ENCODE measurements around the gene RHBDL1.
"Not testable (repeated sequence)": the region's sequence is repeated elsewhere in the genome, so short reads cannot be mapped to it uniquely, and the experiment has no call there.

The RHBDL1 gene

DNA sequence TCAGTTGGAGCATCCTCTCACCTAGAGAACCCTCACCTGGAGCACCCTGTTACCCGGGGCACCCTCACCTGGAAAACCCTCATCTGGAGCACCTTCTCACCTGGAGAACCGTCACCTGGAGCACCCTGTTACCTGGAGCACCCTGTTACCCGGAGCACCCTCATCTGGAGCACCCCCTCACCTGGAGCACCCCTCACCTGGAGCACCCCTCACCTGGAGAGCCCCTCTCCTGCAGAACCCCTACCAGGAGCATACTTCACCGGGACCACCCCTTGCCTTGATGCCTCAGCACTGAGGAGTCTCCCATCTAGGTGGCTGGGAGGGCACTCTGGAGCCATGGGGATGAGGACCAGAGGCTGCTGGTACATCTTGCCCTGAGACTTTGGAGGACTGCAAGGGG is 33.5 kb downstream of the RHBDL1 start:
- Histone ChIP-seq H3K27ac (ENCODE audit: low read length) (no peak overlapping the region), H3K9me3 (ENCODE audit: insufficient read depth, low read depth, low read length) (no peaks in the 10 kb centered on the region), H3K27me3 (ENCODE audit: insufficient read depth, low read length) (peaks cover 71% of the 10 kb centered on the region), H3K36me3 (ENCODE audit: insufficient read depth, low read depth, low read length) (no peaks in the 10 kb centered on the region), H3K9ac (ENCODE audit: low read depth, low read length) (no peak overlapping the region), H3K4me1 (ENCODE audit: insufficient read depth, low read length) (no peaks in the 10 kb centered on the region), H3K4me3 (ENCODE audit: low read length) (no peak overlapping the region)

DNA sequence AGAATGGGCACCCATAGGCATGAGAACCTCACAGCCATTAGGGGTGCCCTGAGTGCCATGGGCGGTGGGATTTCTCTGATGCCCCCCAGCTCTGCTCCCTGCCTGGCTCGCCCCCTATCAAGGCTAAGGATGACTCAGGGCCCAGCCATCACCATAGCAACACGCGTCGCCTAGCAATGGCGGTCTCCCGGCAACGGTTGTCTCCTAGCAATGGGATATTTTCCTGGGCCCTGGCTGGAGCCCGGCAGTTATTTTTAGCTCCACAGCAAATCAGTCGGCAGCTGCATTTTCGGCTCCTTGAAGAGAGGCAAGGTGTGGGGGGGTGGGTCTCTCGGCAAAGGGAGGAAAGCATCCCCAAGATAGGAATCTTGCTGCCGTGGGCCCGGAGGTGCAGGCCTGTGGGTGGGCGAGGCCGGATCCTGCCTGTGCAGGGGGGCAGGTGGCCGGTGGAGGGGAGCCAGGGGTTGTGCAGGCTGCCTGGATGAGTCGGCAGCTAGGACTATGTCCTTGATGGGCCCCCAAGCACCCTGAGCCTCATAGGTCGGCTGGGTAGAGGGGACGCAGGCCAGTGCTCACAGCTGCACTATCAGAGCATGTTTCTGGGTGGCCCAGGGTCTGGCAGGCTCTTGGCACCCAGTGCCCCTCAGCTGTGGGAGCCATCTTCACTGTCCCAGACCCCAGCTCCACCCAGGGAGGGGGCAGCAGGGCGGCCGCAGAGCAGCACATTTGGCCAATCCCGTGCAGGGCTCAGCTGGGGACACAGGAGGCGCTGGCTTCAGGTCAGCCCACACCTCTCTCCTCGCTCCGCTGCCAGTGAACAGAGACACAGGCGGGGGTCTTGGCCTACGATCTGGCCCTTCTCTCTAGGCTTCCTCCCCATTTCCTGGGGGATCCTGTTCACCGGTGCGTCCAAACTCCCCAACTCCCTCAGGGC is 34.4 kb downstream of the RHBDL1 start:
- H3K4me3 ChIP-seq (ENCODE audit: low read length): no peak overlapping the region
- no peak overlapping the region for H3K27ac ChIP-seq (ENCODE audit: low read length)
- H3K27me3 ChIP-seq (ENCODE audit: insufficient read depth, low read length): peaks cover 70% of the 10 kb centered on the region
- no peaks in the 10 kb centered on the region for H3K9me3 ChIP-seq (ENCODE audit: insufficient read depth, low read depth, low read length)
- no peaks in the 10 kb centered on the region for H3K4me1 ChIP-seq (ENCODE audit: insufficient read depth, low read length)
- no peaks in the 10 kb centered on the region for H3K36me3 ChIP-seq (ENCODE audit: insufficient read depth, low read depth, low read length)
- no peak overlapping the region for H3K9ac ChIP-seq (ENCODE audit: low read depth, low read length)

DNA sequence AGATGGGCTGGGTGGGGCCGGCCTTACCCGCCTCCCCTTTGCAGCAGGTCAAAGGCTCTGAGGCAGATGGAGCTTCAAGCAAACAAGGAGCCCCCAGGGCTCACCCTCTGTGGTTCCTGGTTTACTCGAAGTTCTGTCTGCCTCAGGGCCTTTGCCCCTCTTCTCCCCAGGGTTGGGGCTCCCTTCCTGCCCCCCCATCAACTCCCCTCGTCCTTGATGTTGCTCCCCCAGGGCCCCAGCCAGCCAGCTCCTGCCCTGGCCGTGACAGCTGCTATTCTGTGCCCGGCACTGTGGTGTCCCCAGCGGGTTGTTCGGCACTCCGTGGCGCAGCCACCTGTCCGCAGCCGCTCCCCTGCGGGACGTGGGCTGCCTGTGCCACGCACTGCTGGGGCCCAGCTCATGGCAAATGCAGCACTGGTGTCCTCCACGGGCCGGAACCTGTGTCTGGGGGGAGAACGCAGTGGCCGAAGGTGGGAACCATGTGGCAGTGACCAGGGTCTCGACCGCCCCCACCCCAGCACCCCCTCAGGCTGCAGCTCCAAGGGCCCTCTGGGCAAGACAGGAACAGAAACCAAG is 35.1 kb downstream of the RHBDL1 start:
- H3K36me3 ChIP-seq (ENCODE audit: insufficient read depth, low read depth, low read length): no peaks in the 10 kb centered on the region
- no peak overlapping the region for H3K4me3 ChIP-seq (ENCODE audit: low read length)
- no peak overlapping the region for H3K27ac ChIP-seq (ENCODE audit: low read length)
- no peaks in the 10 kb centered on the region for H3K9me3 ChIP-seq (ENCODE audit: insufficient read depth, low read depth, low read length)
- H3K4me1 ChIP-seq (ENCODE audit: insufficient read depth, low read length): no peaks in the 10 kb centered on the region
- H3K9ac ChIP-seq (ENCODE audit: low read depth, low read length): no peak overlapping the region
- H3K27me3 ChIP-seq (ENCODE audit: insufficient read depth, low read length): peaks cover 71% of the 10 kb centered on the region

DNA sequence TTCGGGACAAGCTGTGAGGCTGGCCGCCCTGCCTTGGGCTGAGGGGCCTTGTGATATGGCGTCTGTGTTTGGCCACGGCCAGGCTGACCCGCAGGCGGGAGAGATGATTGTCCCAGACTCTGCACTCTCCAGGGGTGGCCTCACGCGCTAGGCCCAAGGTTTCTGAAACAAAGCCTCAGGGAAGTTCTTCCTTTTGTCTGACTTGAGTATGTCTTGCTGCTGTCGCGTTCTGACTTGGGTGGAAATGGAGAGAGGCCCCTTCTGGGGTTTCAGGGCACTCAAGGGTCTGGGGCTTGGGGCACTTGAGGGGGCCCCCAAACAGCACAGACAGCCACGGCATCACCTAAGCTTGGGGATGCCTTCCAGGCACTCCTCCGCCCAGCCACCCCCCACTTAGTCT is 35.6 kb downstream of the RHBDL1 start:
- peaks cover 74% of the 10 kb centered on the region for H3K27me3 ChIP-seq (ENCODE audit: insufficient read depth, low read length)
- H3K9me3 ChIP-seq (ENCODE audit: insufficient read depth, low read depth, low read length): no peaks in the 10 kb centered on the region
- H3K36me3 ChIP-seq (ENCODE audit: insufficient read depth, low read depth, low read length): no peaks in the 10 kb centered on the region
- H3K9ac ChIP-seq (ENCODE audit: low read depth, low read length): no peak overlapping the region
- H3K4me3 ChIP-seq (ENCODE audit: low read length): no peak overlapping the region
- H3K27ac ChIP-seq (ENCODE audit: low read length): no peak overlapping the region
- H3K4me1 ChIP-seq (ENCODE audit: insufficient read depth, low read length): peaks cover 2% of the 10 kb centered on the region; the same call in 1 of the 2 replicates

DNA sequence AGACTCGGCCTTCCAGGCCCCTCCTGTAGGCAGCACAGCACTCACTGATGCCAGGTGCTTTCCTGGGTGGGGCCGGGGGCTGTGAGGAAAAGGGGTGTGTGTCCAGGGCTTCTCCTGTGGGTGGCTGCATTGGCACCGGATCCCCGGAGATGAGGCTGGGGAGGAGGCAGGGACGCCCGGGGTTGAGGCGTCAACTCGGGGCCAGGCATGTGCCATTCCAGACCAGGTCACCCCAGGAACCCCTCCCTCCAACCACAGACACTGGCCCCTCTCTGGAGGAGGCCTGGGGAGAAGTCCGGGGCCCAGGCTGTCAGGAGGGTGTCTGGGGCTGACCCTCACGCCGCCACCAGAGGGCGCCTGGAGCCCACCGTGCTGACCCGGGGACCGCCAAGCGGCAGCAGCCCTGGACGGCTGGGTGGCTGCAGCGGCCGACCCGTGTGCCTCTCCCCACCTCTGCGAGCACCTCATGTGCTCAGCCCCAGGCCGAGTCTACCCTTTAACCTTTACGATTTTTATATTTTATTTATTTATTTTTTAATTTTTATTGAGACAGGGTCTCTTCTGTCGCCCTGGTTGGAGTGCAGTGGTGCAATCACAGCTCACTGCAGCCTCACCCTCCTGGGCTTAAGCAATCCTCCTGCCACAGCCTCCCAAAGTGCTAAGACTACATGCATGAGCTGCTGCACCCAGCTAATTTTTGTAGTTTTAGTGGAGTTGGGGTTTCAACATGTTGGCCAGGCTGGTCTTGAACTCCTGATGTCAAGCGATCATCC is 36.3 kb downstream of the RHBDL1 start:
- H3K27ac ChIP-seq (ENCODE audit: low read length): no peak overlapping the region
- no peak overlapping the region for H3K4me3 ChIP-seq (ENCODE audit: low read length)
- peaks cover 3% of the 10 kb centered on the region; the same call in 1 of the 2 replicates for H3K4me1 ChIP-seq (ENCODE audit: insufficient read depth, low read length)
- no peaks in the 10 kb centered on the region for H3K36me3 ChIP-seq (ENCODE audit: insufficient read depth, low read depth, low read length)
- H3K9ac ChIP-seq (ENCODE audit: low read depth, low read length): no peak overlapping the region
- H3K27me3 ChIP-seq (ENCODE audit: insufficient read depth, low read length): peaks cover 74% of the 10 kb centered on the region
- no peaks in the 10 kb centered on the region for H3K9me3 ChIP-seq (ENCODE audit: insufficient read depth, low read depth, low read length)

DNA sequence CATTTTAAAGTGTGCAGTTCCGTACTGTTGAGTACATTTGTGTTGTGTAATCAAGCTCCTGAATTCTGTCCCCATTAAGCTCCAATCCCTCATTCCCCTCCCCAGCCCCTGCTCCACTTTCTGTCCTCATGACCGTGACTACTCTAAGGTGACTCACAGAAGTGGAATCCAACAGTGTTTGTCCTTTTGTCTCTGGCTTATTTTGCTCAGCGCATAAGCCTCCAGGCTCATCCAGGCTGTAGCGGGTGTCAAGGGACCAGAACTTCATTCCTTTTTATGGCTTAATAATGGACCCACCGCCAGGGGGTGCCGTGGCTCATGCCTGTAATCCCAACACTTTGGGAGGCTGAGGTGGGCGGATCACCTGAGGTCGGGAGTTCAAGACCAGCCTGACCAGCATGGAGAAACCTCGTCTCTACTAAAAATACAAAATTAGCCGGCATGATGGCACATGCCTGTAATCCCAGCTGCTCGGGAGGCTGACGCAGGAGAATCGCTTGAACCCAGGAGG is 37.3 kb downstream of the RHBDL1 start:
- not testable (repeated sequence) for H3K36me3 ChIP-seq (ENCODE audit: insufficient read depth, low read depth, low read length); H3K9me3 ChIP-seq (ENCODE audit: insufficient read depth, low read depth, low read length); H3K4me1 ChIP-seq (ENCODE audit: insufficient read depth, low read length); H3K4me3 ChIP-seq (ENCODE audit: low read length); H3K27ac ChIP-seq (ENCODE audit: low read length); H3K9ac ChIP-seq (ENCODE audit: low read depth, low read length)
- H3K27me3 ChIP-seq (ENCODE audit: insufficient read depth, low read length): peaks cover 73% of the 10 kb centered on the region

DNA sequence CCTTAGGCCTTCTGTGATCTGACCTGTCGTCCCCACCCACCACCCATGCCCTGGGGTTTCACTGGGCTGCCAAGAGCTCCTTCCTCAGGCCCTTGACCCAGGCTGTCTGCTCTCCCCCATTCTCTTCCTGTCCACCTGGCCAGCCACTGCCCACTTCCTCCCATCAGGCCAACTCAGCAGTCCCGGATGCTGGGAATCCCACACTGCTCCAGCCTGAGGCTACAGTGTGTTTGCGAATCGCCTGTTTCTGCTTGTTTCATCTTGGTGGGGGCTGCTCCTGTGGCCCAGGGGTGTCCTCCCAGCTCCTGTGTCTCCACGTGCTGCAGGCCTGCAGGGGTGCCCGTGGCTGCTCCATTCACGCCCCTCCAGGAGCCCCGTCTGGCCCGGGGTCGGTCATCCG is 38.6 kb downstream of the RHBDL1 start:
- peaks cover 72% of the 10 kb centered on the region for H3K27me3 ChIP-seq (ENCODE audit: insufficient read depth, low read length)
- no peak overlapping the region for H3K27ac ChIP-seq (ENCODE audit: low read length)
- no peaks in the 10 kb centered on the region for H3K9me3 ChIP-seq (ENCODE audit: insufficient read depth, low read depth, low read length)
- no peak overlapping the region for H3K9ac ChIP-seq (ENCODE audit: low read depth, low read length)
- no peaks in the 10 kb centered on the region for H3K36me3 ChIP-seq (ENCODE audit: insufficient read depth, low read depth, low read length)
- H3K4me1 ChIP-seq (ENCODE audit: insufficient read depth, low read length): peaks cover 3% of the 10 kb centered on the region; the same call in 1 of the 2 replicates
- H3K4me3 ChIP-seq (ENCODE audit: low read length): no peak overlapping the region

DNA sequence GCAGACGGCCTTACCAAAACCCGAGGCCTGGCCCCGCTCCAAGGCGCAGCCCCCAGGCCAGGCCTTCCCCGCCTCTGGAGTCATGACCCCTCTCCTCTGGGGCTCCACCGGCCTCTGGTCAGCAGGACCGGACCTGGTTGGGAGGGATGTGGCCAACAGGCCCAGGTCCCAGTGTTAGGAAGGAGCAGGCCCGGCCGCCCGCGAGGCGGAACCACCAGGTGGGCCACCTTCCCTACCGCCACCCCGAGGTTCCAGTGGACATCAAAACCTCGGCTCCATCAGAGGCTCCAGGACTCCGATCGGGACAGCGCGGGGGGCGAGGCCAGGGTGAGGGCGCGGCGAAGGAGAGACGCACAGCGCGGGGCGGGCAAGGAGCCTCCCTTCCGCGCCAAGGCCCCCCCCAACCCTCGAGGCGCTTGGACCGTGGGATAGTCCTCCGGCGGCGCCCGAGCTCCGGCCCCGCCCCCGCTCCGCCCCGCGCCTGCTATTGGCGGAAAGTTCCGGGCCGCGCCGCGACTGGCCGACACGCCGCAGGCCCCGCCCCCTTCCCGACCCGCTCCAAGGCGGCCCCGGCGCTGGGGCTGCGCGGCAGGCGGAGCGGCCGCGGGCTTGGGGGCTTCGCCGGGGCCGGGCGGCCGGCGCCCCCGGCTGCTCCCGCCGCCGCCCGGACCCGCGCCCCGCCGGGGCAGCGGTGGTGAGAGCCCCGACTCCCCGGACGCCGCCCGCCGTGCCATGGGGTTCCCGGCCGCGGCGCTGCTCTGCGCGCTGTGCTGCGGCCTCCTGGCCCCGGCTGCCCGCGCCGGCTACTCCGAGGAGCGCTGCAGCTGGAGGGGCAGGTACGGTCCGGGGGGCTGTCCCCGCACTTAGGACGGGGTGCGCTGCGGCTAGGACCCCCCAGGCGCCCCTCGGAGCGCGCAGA is 39.3 kb downstream of the RHBDL1 start, which contains the start of gene METRN:
TSS of gene METRN (plus strand) at position 561 of the 919 bp plus-strand sequence. CDS start at position 733, 172 bp downstream.
- peak within 1 kb of the TSS; percentile 56; the same call in 1 of the 2 replicates for H3K4me3 ChIP-seq (ENCODE audit: low read length)

DNA sequence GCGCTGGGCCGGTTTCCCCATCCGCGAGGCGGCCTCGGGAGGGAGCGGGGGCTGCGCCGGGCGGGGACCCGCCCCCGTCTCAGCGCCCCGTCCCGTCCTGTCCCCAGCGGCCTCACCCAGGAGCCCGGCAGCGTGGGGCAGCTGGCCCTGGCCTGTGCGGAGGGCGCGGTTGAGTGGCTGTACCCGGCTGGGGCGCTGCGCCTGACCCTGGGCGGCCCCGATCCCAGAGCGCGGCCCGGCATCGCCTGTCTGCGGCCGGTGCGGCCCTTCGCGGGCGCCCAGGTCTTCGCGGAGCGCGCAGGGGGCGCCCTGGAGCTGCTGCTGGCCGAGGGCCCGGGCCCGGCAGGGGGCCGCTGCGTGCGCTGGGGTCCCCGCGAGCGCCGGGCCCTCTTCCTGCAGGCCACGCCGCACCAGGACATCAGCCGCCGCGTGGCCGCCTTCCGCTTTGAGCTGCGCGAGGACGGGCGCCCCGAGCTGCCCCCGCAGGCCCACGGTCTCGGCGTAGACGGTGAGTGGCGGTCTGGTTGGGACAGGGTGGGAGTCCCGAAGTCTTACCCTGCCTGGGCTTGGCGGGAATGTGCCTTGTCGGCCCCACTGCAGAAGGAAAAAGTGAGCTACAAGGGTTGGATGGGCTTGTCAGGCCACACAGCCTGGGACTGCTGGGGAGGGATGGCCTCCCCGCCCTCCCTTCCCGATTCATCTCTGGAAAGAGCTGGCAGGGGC is 40.2 kb downstream of the RHBDL1 start:
- Histone ChIP-seq H3K9me3 (ENCODE audit: insufficient read depth, low read depth, low read length) (no peaks in the 10 kb centered on the region), H3K9ac (ENCODE audit: low read depth, low read length) (no peak overlapping the region), H3K4me1 (ENCODE audit: insufficient read depth, low read length) (peaks cover 3% of the 10 kb centered on the region; the same call in 1 of the 2 replicates), H3K4me3 (ENCODE audit: low read length) (peak overlapping the region; percentile 56; the same call in 1 of the 2 replicates), H3K27ac (ENCODE audit: low read length) (no peak overlapping the region), H3K36me3 (ENCODE audit: insufficient read depth, low read depth, low read length) (no peaks in the 10 kb centered on the region), H3K27me3 (ENCODE audit: insufficient read depth, low read length) (peaks cover 63% of the 10 kb centered on the region)

More for the DNA sequence above, 39.3 kb downstream of the RHBDL1 start, which contains the start of gene METRN:
- H3K36me3 ChIP-seq (ENCODE audit: insufficient read depth, low read depth, low read length): no peaks in the 10 kb centered on the region
- no peak within 1 kb of the TSS for H3K27ac ChIP-seq (ENCODE audit: low read length)
- no peak within 1 kb of the TSS for H3K9ac ChIP-seq (ENCODE audit: low read depth, low read length)
- peaks cover 3% of the 10 kb centered on the region; the same call in 1 of the 2 replicates for H3K4me1 ChIP-seq (ENCODE audit: insufficient read depth, low read length)
- peaks cover 71% of the 10 kb centered on the region for H3K27me3 ChIP-seq (ENCODE audit: insufficient read depth, low read length)
- no peaks in the 10 kb centered on the region for H3K9me3 ChIP-seq (ENCODE audit: insufficient read depth, low read depth, low read length)

DNA sequence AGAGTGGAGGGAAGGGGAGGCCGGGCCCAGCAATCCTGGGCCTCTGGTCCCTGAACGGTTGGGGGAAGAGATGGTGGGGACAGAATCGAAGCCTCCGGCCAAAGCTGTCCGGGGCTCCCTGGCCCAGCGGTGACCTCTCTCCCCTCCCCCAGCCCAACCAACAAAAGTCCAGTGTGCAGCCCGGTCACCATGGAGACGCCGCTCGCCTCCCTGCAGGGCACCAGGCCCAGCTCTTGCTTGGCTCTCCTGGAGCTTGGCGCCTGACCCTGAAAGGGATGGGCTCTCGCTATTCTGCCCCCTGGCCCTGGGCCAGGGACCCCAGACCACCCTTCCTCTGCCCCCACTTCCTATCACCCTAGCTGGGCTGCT is 40.7 kb downstream of the RHBDL1 start:
- H3K4me3 ChIP-seq (ENCODE audit: low read length): peak overlapping the region; percentile 38; the same call in 1 of the 2 replicates
- peaks cover 3% of the 10 kb centered on the region; the same call in 1 of the 2 replicates for H3K4me1 ChIP-seq (ENCODE audit: insufficient read depth, low read length)
- no peaks in the 10 kb centered on the region for H3K9me3 ChIP-seq (ENCODE audit: insufficient read depth, low read depth, low read length)
- H3K9ac ChIP-seq (ENCODE audit: low read depth, low read length): no peak overlapping the region
- peaks cover 62% of the 10 kb centered on the region for H3K27me3 ChIP-seq (ENCODE audit: insufficient read depth, low read length)
- H3K27ac ChIP-seq (ENCODE audit: low read length): no peak overlapping the region
- no peaks in the 10 kb centered on the region for H3K36me3 ChIP-seq (ENCODE audit: insufficient read depth, low read depth, low read length)

Measured in iPS-20b (cell line).